HepG2 (cell line): ENCODE measurements around the gene SRF. TPM values are rescaled to one million over a fixed set of nuclear protein-coding genes. Genes with fewer than 3 reads are reported as not detected.

Experiments used
- CEBPB ChIP-seq: IDR thresholded peaks from 2 replicates; pipeline ENCODE4 v1.6.1; 2011; ENCODE audit warnings: low read depth, low read length, improper control_type of control experiment, borderline replicate concordance
- DRAP1 ChIP-seq: IDR thresholded peaks from 2 replicates; pipeline ENCODE4 v1.6.1; 2016; ENCODE audit warnings: missing genetic modification reagents, missing compliant biosample characterization
- FOXK2 ChIP-seq: fragments of 450-650 bp; IDR thresholded peaks from 2 replicates; pipeline ENCODE4 v1.6.1; 2016
- GTF3A ChIP-seq: sonication (generic); formaldehyde crosslinking; conservative IDR thresholded peaks from 2 replicates; pipeline ENCODE4 v1.4.0; 2020; ENCODE audit warnings: mild to moderate bottlenecking, missing genetic modification reagents
- HIC2 ChIP-seq: sonication (generic); formaldehyde crosslinking; IDR thresholded peaks from 2 replicates; pipeline ENCODE4 v1.9.0; 2022; ENCODE audit warnings: low read depth, missing genetic modification reagents
- HOMEZ ChIP-seq: IDR thresholded peaks from 2 replicates; pipeline ENCODE4 v1.6.1; 2016; ENCODE audit warnings: low read depth
- IRF1 ChIP-seq: sonication (generic); formaldehyde crosslinking; IDR thresholded peaks from 2 replicates; pipeline ENCODE4 v1.4.0; 2020; ENCODE audit warnings: low read depth, mild to moderate bottlenecking, missing genetic modification reagents
- ISX ChIP-seq: sonication (generic); formaldehyde crosslinking; conservative IDR thresholded peaks from 2 replicates; pipeline ENCODE4 v1.5.0; 2020; ENCODE audit warnings: missing genetic modification reagents
- MAFK ChIP-seq, 2 experiments: IDR thresholded peaks in 1 of 2; conservative IDR thresholded peaks in 1 of 2; 2 replicates each; pipeline ENCODE4 v1.6.1; 2011; ENCODE audit warnings: improper control_type of control experiment in 2 of 2, low read length in 2 of 2
- MATR3 ChIP-seq: sonication (generic); formaldehyde crosslinking; IDR thresholded peaks from 2 replicates; pipeline ENCODE4 v1.4.0; 2020; ENCODE audit warnings: missing genetic modification reagents
- MXI1 ChIP-seq: IDR thresholded peaks from 3 replicates; pipeline ENCODE4 v1.6.1; 2012; ENCODE audit warnings: low read depth, low read length, inconsistent platforms, borderline replicate concordance
- NR2F6 ChIP-seq, 2 experiments: IDR thresholded peaks; 2 replicates each; pipeline ENCODE4 v1.6.1; 2016; ENCODE audit warnings: antibody characterized with exemption in 1 of 2, mild to moderate bottlenecking in 1 of 2
- SIX1 ChIP-seq: sonication (generic); formaldehyde crosslinking; IDR thresholded peaks from 2 replicates; pipeline ENCODE4 v1.4.0; 2020; ENCODE audit warnings: missing genetic modification reagents, borderline replicate concordance
- SNAPC5 ChIP-seq: sonication (generic); formaldehyde crosslinking; IDR thresholded peaks from 2 replicates; pipeline ENCODE4 v1.8.1; 2023; ENCODE audit warnings: mild to moderate bottlenecking, missing genetic modification reagents, borderline replicate concordance
- SRF ChIP-seq: IDR thresholded peaks from 2 replicates; pipeline ENCODE4 v1.6.1; 2011; ENCODE audit warnings: mild to moderate bottlenecking, low read depth, low read length, moderate library complexity
- ZBTB14 ChIP-seq: sonication (generic); formaldehyde crosslinking; IDR thresholded peaks from 2 replicates; pipeline ENCODE4 v1.4.0; 2020; ENCODE audit warnings: missing genetic modification reagents
- ZBTB38 ChIP-seq: sonication (generic); formaldehyde crosslinking; IDR thresholded peaks from 2 replicates; pipeline ENCODE4 v1.5.1; 2020; ENCODE audit warnings: mild to moderate bottlenecking, missing genetic modification reagents
- ZMYM3 ChIP-seq: sonication (generic); formaldehyde crosslinking; IDR thresholded peaks from 2 replicates; pipeline ENCODE4 v1.5.1; 2020; ENCODE audit warnings: mild to moderate bottlenecking, missing genetic modification reagents
- ZNF207 ChIP-seq: fragments of 450-650 bp; IDR thresholded peaks from 2 replicates; pipeline ENCODE4 v1.6.1; 2016; ENCODE audit warnings: antibody characterized with exemption, borderline replicate concordance
- ZNF24 ChIP-seq: fragments of 450-650 bp; IDR thresholded peaks from 2 replicates; pipeline ENCODE4 v1.6.1; 2017; ENCODE audit warnings: antibody characterized with exemption, mild to moderate bottlenecking
- ZNF343 ChIP-seq: sonication (generic); formaldehyde crosslinking; IDR thresholded peaks from 2 replicates; pipeline ENCODE4 v1.4.0; 2020; ENCODE audit warnings: mild to moderate bottlenecking, missing genetic modification reagents
- ZNF580 ChIP-seq: IDR thresholded peaks from 2 replicates; pipeline ENCODE4 v1.6.1; 2016; ENCODE audit warnings: low read depth, borderline replicate concordance
- ZNF598 ChIP-seq: sonication (generic); formaldehyde crosslinking; IDR thresholded peaks from 2 replicates; pipeline ENCODE4 v1.5.1; 2020; ENCODE audit warnings: mild to moderate bottlenecking, missing genetic modification reagents, borderline replicate concordance
- polyA plus RNA-seq, 8 experiments: library from polyadenylated mRNA; depleted of rRNA in 3 of 8; stranded (reverse) in 7 of 8; unstranded in 1 of 8; fragments of >200 nt; fragmentation: Illumina TruSeq in 4 of 8; extraction: Trizol in 4 of 8; gene quantifications; 2 replicates each; pipeline versions ENCODE4 v1.2.1 to v1.2.3, GENCODE V29; 2011 to 2016; ENCODE audit warnings: low read depth in 4 of 8, missing spikeins in 1 of 8, mixed read lengths in 1 of 8; ENCODE audit not compliant: insufficient read depth in 1 of 8
- total RNA-seq, 5 experiments: library from RNA; depleted of rRNA; stranded (reverse); fragments of >200 nt; fragmentation: Illumina TruSeq; extraction: Trizol; gene quantifications; 2 replicates each; pipeline ENCODE4 v1.2.3, GENCODE V29; 2016; ENCODE audit warnings: low read depth in 1 of 5

Gene SRF
- total and polyA plus RNA-seq, 2 of the 13 experiments (the other 11 are each of a cell fraction or from before 2014, with no cell fraction given): 25.5 to 44.1 TPM

- TF ChIP-seq ZBTB38 (peak; percentile 89), ZNF598 (no peak), MATR3 (CRISPR knock-in tag) (no peak), MXI1 (peak; percentile 87; the same call in 1 of the 3 replicates), ZNF580 (CRISPR knock-in tag) (no peak; the same call in 1 of the 2 replicates), SRF (peak; percentile 10; the same call in 1 of the 2 replicates), GTF3A (CRISPR knock-in tag) (no peak), CEBPB (no peak), HIC2 (CRISPR knock-in tag) (peak; percentile 21; the same call in 1 of the 2 replicates), HOMEZ (no peak), ISX (peak; percentile 89), NR2F6 (IDR thresholded peaks at IDR 0.05) (no peak), NR2F6 (CRISPR knock-in tag; IDR thresholded peaks at IDR 0.05) (0 out of 2 replicates have a peak, but pooled peaks have one; percentile 46), ZBTB14 (CRISPR knock-in tag) (peak; percentile 89), FOXK2 (no peak), SIX1 (no peak), ZNF343 (CRISPR knock-in tag) (peak; percentile 90; the same call in 1 of the 2 replicates), ZNF24 (no peak), IRF1 (CRISPR knock-in tag) (no peak; the same call in none of the 2 replicates), DRAP1 (CRISPR knock-in tag) (peak; percentile 51; the same call in 1 of the 2 replicates), MAFK (conservative IDR thresholded peaks at IDR 0.05 in 1 of 2, IDR thresholded peaks at IDR 0.05 in 1 of 2; ENCODE audit: low read length in 2 of 2) (peak; percentile 59 to 62), ZNF207 (no peak), ZMYM3 (CRISPR knock-in tag) (peak; percentile 44; the same call in 1 of the 2 replicates), SNAPC5 (CRISPR knock-in tag) (peak; percentile 94; the same call in 1 of the 2 replicates)
These were observed 58.1 kb downstream of the SRF start, which contains the start of gene DNPH1 (continued) for GRCh38 chr6:43228951-43229802.
